Lower leg skin (tissue), 4 donors: ENCODE results near the gene CSF2RB. TPM values are rescaled to one million over a fixed set of nuclear protein-coding genes. Genes with fewer than 3 reads are reported as not detected.

Source experiments
- DNase-seq, 2 donors: peaks; one replicate each; pipeline ENCODE4 v3.0.0-alpha.2; 2019; ENCODE audit warnings: low spot score in 2 of 2
- H3K4me3 ChIP-seq: fragments of 200-600 bp; sonication (generic); 2 replicates; pipeline ENCODE4 v1.5.1; 2017; ENCODE audit warnings: mild to moderate bottlenecking, low read depth; ENCODE audit not compliant: poor library complexity, severe bottlenecking
- POLR2A ChIP-seq, 2 donors: fragments of 450-650 bp; IDR thresholded peaks; one replicate each; pipeline ENCODE4 v1.6.1; 2016 to 2017; ENCODE audit warnings: antibody characterized with exemption in 2 of 2, mild to moderate bottlenecking in 1 of 2, moderate library complexity in 1 of 2
- WGBS, 2 donors: methylation state at CpG; one replicate each; pipeline ENCODE4 v1.1.5; 2018; 5-methylcytosine and 5-hydroxymethylcytosine counted together
- intact Hi-C: fragments of 100-400 bp; cut with DNase I; formaldehyde crosslinking; loops from one replicate; pipeline ENCODE4 v1.15.0; 2023; ENCODE audit warnings: low total_unique reads
- total RNA-seq, 4 donors: library from RNA; depleted of rRNA; stranded (reverse); fragments of >200 nt; gene quantifications; one replicate each; pipeline ENCODE4 v1.1.0, GENCODE V29; 2016
- TF ChIP-seq, protein P1 (sequence below), 3 donors: fragments of 450-650 bp; IDR thresholded peaks; one replicate each; pipeline ENCODE4 v1.5.1; 2016; ENCODE audit warnings: antibody characterized with exemption in 3 of 3, mild to moderate bottlenecking in 3 of 3, moderate library complexity in 2 of 3

The CSF2RB gene
- total RNA-seq, 4 donors from 2014 or later, result 3.2 to 10.7 (median 5.5) TPM

- peak in 1 of 2 donors; percentile 10 for DNase-seq
- 56 to 81% methylated on average over 3 of the region's 3 CpGs for WGBS, 2 donors
- no peak overlapping the region for H3K4me3 ChIP-seq
- intact Hi-C loops, result no loop called here
- TF ChIP-seq, protein P1, sequence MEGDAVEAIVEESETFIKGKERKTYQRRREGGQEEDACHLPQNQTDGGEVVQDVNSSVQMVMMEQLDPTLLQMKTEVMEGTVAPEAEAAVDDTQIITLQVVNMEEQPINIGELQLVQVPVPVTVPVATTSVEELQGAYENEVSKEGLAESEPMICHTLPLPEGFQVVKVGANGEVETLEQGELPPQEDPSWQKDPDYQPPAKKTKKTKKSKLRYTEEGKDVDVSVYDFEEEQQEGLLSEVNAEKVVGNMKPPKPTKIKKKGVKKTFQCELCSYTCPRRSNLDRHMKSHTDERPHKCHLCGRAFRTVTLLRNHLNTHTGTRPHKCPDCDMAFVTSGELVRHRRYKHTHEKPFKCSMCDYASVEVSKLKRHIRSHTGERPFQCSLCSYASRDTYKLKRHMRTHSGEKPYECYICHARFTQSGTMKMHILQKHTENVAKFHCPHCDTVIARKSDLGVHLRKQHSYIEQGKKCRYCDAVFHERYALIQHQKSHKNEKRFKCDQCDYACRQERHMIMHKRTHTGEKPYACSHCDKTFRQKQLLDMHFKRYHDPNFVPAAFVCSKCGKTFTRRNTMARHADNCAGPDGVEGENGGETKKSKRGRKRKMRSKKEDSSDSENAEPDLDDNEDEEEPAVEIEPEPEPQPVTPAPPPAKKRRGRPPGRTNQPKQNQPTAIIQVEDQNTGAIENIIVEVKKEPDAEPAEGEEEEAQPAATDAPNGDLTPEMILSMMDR (IDR thresholded peaks at IDR 0.05), result no peak
- no peak for TF ChIP-seq POLR2A (IDR thresholded peaks at IDR 0.05)
These were observed 14.2 kb downstream of the CSF2RB start for GRCh38 chr22:36927671-36928070.

DNA sequence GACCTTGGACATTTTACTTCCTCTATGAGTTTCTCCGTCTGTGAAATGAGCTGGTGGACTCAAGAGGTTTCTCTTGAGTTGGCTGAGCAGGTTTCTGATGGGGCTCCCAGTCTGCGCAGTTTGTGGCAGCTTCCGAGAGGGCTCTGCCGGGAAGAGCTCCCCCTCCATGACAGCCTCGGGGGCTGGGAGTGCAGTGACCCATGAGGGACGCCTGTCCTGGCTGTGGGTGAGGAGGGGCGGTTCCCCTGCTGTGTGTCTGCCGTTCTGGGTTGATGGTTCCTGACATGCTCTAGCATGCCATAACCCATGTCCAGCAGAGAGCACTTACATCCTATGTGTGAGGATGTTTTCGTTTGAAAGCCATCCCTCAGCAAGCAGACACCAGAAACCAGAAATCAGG lies 14.8 kb downstream of the CSF2RB start:
- 51 to 62% methylated on average over 3 to 9 of the region's 9 CpGs for WGBS, 2 donors
- no peak overlapping the region for H3K4me3 ChIP-seq
- no peak for TF ChIP-seq POLR2A (IDR thresholded peaks at IDR 0.05)
- TF ChIP-seq, protein P1 (IDR thresholded peaks at IDR 0.05), result no peak
- peak in 1 of 2 donors; percentile 42 for DNase-seq
- intact Hi-C loops, result no loop called here

- intact Hi-C loops, result no loop called here
- WGBS, 2 donors, result 64 to 75% methylated on average over 10 to 17 of the region's 17 CpGs
- peak in 1 of 2 donors; percentile 84 for DNase-seq
- TF ChIP-seq POLR2A (IDR thresholded peaks at IDR 0.05), result no peak
- TF ChIP-seq, protein P1 (IDR thresholded peaks at IDR 0.05), result no peak
- H3K4me3 ChIP-seq, result no peak overlapping the region
These were observed 15.5 kb downstream of the CSF2RB start for GRCh38 chr22:36928786-36929535.

GRCh38 chr22:36929621-36930020 lies 16.2 kb downstream of the CSF2RB start:
- TF ChIP-seq, protein P1 (IDR thresholded peaks at IDR 0.05), result no peak
- TF ChIP-seq POLR2A (IDR thresholded peaks at IDR 0.05), result no peak
- H3K4me3 ChIP-seq, result no peak overlapping the region
- DNase-seq, result peak in 1 of 2 donors; percentile 73
- intact Hi-C loops, result no loop called here
- WGBS, 2 donors, result 88 to 89% methylated on average over 9 to 10 of the region's 10 CpGs

DNA sequence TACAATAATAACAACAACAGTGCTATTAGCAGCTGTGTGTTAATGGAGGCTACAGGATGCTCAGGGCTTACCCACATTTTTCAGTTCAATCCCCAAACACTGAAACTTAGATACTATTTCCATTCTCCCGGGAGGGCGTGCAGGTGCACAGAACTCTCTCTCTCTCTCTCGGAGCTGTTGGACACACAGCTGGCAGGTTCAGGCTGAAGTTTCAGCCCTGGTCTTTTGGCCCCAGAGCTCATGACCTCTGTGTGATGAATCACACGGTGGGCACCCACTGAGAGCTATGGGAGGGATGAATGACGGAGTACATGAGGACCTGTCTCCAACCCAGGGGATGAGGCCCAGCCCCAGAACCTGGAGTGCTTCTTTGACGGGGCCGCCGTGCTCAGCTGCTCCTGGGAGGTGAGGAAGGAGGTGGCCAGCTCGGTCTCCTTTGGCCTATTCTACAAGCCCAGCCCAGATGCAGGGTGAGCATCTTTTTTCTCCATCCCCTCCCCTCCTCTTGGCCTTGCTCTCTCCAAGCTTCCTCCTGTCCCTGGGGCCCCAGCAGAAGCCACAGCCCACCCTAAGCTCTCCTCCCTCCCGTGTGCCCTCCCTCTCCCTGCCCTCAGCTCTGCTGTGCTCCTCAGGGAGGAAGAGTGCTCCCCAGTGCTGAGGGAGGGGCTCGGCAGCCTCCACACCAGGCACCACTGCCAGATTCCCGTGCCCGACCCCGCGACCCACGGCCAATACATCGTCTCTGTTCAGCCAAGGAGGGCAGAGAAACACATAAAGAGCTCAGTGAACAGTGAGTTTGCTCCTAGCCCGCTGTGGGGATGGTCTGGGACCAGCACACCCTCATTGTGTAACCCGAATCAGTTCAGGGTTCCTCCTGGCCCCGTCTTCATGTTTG lies 16.9 kb downstream of the CSF2RB start:
- peak in 1 of 2 donors; percentile 80 for DNase-seq
- TF ChIP-seq, protein P1 (IDR thresholded peaks at IDR 0.05), result no peak
- TF ChIP-seq POLR2A (IDR thresholded peaks at IDR 0.05), result no peak
- 70 to 76% methylated on average over 19 to 20 of the region's 20 CpGs for WGBS, 2 donors
- intact Hi-C loops, result no loop called here
- no peak overlapping the region for H3K4me3 ChIP-seq
